Ascending aorta (tissue), 2 donors: ENCODE data around the gene GALM. TPM values are rescaled to one million over a fixed set of nuclear protein-coding genes. Genes with fewer than 3 reads are reported as not detected.
"Not testable (repeated sequence)": the region's sequence is repeated elsewhere in the genome, so short reads cannot be mapped to it uniquely, and the experiment has no call there.

Experiments used
- DNase-seq, 2 donors: peaks; one replicate each; pipeline ENCODE4 v3.0.0-alpha.2; 2019; ENCODE audit warnings: low spot score in 2 of 2
- H3K27ac ChIP-seq, 2 donors: fragments of 200-600 bp; sonication (generic); one replicate each; pipeline ENCODE4 v1.5.1; 2016 to 2017; ENCODE audit warnings: mild to moderate bottlenecking in 1 of 2
- H3K27me3 ChIP-seq: fragments of 200-600 bp; sonication (generic); one replicate; pipeline ENCODE4 v1.5.1; 2017
- H3K36me3 ChIP-seq, 2 donors: fragments of 200-600 bp; sonication (generic); one replicate each; pipeline ENCODE4 v1.5.1; 2016
- H3K4me1 ChIP-seq, 2 donors: fragments of 200-600 bp; sonication (generic); one replicate each; pipeline ENCODE4 v1.5.1; 2016 to 2017; ENCODE audit warnings: mild to moderate bottlenecking in 1 of 2
- H3K4me3 ChIP-seq, 2 donors: fragments of 200-600 bp; sonication (generic); one replicate each; pipeline ENCODE4 v1.5.1; 2016 to 2017; ENCODE audit warnings: mild to moderate bottlenecking in 1 of 2
- H3K9me3 ChIP-seq, 2 donors: fragments of 200-600 bp; sonication (generic); one replicate each; pipeline ENCODE4 v1.5.1; 2016
- CTCF ChIP-seq, 3 experiments: fragments of 200-600 bp in 2 of 3; fragments of 450-650 bp in 1 of 3; sonication (generic) in 2 of 3; IDR thresholded peaks; one replicate each; pipeline ENCODE4 v1.5.1; 2016 to 2019; ENCODE audit warnings: antibody characterized with exemption in 3 of 3, mild to moderate bottlenecking in 1 of 3, moderate library complexity in 1 of 3
- intact Hi-C: fragments of 100-400 bp; cut with DNase I; formaldehyde crosslinking; loops from one replicate; pipeline ENCODE4 v1.15.1; 2023
- total RNA-seq: library from RNA; depleted of rRNA; stranded (reverse); fragments of >200 nt; gene quantifications from one replicate; pipeline ENCODE4 v1.1.0, GENCODE V29; 2016

The GALM gene
- total RNA-seq, 1 donor from 2014 or later = 1.4 TPM

GRCh38 chr2:38672445-38673391 is 6.8 kb downstream of the GALM start:
- Histone ChIP-seq H3K27ac (no peak overlapping the region), H3K36me3 (peaks cover 7 to 16% of the 10 kb centered on the region in 2 donors), H3K4me3 (no peak overlapping the region), H3K27me3 (no peaks in the 10 kb centered on the region), H3K4me1 (no peaks in the 10 kb centered on the region), H3K9me3 (no peaks in the 10 kb centered on the region)
- intact Hi-C loops = no loop called here
- DNase-seq = no peak
- no peak for TF ChIP-seq CTCF (IDR thresholded peaks at IDR 0.05)

- TF ChIP-seq CTCF (IDR thresholded peaks at IDR 0.05) = no peak
- H3K4me1 ChIP-seq = no peaks in the 10 kb centered on the region
- H3K27me3 ChIP-seq = no peaks in the 10 kb centered on the region
- peaks cover 23 to 46% of the 10 kb centered on the region in 2 donors for H3K36me3 ChIP-seq
- no peak overlapping the region for H3K4me3 ChIP-seq
- no peak overlapping the region for H3K27ac ChIP-seq
- DNase-seq = no peak
- H3K9me3 ChIP-seq = no peaks in the 10 kb centered on the region
- intact Hi-C loops = no loop called here
Observed at GRCh38 chr2:38676681-38677080, 10.8 kb downstream of the GALM start.

- DNase-seq, H3K27me3 ChIP-seq, H3K4me3 ChIP-seq, H3K4me1 ChIP-seq, H3K9me3 ChIP-seq, intact Hi-C loops, H3K27ac ChIP-seq: not testable (repeated sequence)
- H3K36me3 ChIP-seq = peaks cover 38 to 64% of the 10 kb centered on the region in 2 donors
Observed at GRCh38 chr2:38680868-38681267, 15.0 kb downstream of the GALM start.

- Histone ChIP-seq H3K27ac (no peak overlapping the region), H3K9me3 (no peaks in the 10 kb centered on the region), H3K27me3 (no peaks in the 10 kb centered on the region), H3K4me3 (no peak overlapping the region), H3K36me3 (peaks cover 40 to 54% of the 10 kb centered on the region in 2 donors), H3K4me1 (no peaks in the 10 kb centered on the region)
- DNase-seq = no peak
- TF ChIP-seq CTCF (IDR thresholded peaks at IDR 0.05) = no peak
- intact Hi-C loops = no loop called here
Observed at GRCh38 chr2:38682008-38682575, 16.2 kb downstream of the GALM start.

- H3K9me3 ChIP-seq, intact Hi-C loops, H3K27me3 ChIP-seq, DNase-seq, H3K4me1 ChIP-seq, H3K27ac ChIP-seq, H3K4me3 ChIP-seq: not testable (repeated sequence)
- peaks cover 35 to 49% of the 10 kb centered on the region in 2 donors for H3K36me3 ChIP-seq
Observed at GRCh38 chr2:38682620-38683019, 16.7 kb downstream of the GALM start.

- no peak for DNase-seq
- H3K27me3 ChIP-seq = no peaks in the 10 kb centered on the region
- H3K27ac ChIP-seq = no peak overlapping the region
- intact Hi-C loops = no loop called here
- H3K9me3 ChIP-seq = no peaks in the 10 kb centered on the region
- H3K4me3 ChIP-seq = no peak overlapping the region
- no peaks in the 10 kb centered on the region for H3K4me1 ChIP-seq
- no peak for TF ChIP-seq CTCF (IDR thresholded peaks at IDR 0.05)
- peaks cover 34 to 45% of the 10 kb centered on the region in 2 donors for H3K36me3 ChIP-seq
Observed at GRCh38 chr2:38683766-38684165, 17.9 kb downstream of the GALM start.
